ENCODE data around the gene PAPLN. TPM values are rescaled to one million over a fixed set of nuclear protein-coding genes. Genes with fewer than 3 reads are reported as not detected.

The PAPLN gene
- total and polyA plus RNA-seq, 2 of the 8 experiments (the other 6 are each of a cell fraction or from before 2014, with no cell fraction given): 14.8 to 25.6 TPM

DNA sequence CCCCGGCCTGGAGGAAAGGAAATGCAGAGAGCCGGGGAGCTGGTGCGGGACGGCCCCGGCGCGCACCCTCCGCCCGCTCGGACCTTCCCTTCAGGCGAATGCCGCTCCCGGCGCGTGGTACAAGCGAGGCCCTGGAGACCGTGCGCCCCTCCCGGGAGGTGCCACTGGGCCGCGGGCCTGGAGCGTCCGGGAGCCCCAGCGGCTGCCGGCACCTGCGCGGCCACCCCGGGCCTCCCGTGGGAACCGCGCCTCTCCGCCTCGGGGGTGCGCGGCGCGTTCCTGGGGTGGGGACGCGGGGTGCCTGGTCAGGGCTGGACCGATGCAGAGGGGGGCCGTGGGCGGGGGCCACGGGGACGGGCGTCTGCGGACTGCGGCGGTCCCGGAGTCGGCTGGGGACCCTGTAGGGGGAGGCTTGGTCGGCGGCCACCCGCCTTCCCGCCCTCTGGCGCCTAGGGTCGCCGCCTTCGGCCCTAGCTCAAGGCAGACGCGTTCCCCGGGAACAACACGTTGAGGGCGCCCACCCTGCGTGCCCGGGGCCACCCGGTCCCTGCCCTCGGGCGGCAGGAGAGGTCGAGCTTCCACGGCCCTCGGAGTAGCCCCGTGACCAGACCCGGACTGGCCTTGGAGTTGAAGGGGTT lies 599 bp downstream of the PAPLN start:
- H4K8ac ChIP-seq (ENCODE audit: extremely low read depth, insufficient read depth, low read length): peak overlapping the region; percentile 53; the same call in 1 of the 2 replicates
- no peak overlapping the region for H2BK20ac ChIP-seq (ENCODE audit: low read length)
- H2AFZ ChIP-seq (ENCODE audit: low read length): no peak overlapping the region
- H3K27ac ChIP-seq (ENCODE audit: low read depth, low read length): no peak overlapping the region
- ChIA-PET POLR2A (ENCODE audit: partially characterized antibody) (interaction anchor here (0.6 to 1.7 kb wide), 7 partner anchors 9 to 186 kb away, joined by 3 to 6 read pairs (median 3); no protein-coding TSS in a partner anchor), CTCF (ENCODE audit: partially characterized antibody) (interaction anchor here (0.6 to 0.8 kb wide), 2 partner anchors 18 to 65 kb away, joined by 3 read pairs; no protein-coding TSS in a partner anchor)
- no peak for TF ChIP-seq CBX5 (IDR thresholded peaks at IDR 0.05; ENCODE audit: low read depth, low read length)
- TF ChIP-seq ASH2L (IDR thresholded peaks at IDR 0.05; ENCODE audit: low read length): peak; percentile 21
- no peak for TF ChIP-seq TBP (IDR thresholded peaks at IDR 0.05; ENCODE audit: low read depth, low read length)
- TF ChIP-seq SUZ12 (IDR thresholded peaks at IDR 0.05; ENCODE audit: low read length): peak; percentile 54; the same call in 1 of the 2 replicates
- TF ChIP-seq, protein P1, sequence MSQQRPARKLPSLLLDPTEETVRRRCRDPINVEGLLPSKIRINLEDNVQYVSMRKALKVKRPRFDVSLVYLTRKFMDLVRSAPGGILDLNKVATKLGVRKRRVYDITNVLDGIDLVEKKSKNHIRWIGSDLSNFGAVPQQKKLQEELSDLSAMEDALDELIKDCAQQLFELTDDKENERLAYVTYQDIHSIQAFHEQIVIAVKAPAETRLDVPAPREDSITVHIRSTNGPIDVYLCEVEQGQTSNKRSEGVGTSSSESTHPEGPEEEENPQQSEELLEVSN (IDR thresholded peaks at IDR 0.05): 0 out of 2 replicates have a peak, but pooled peaks have one; percentile 0
- peak overlapping the region in 1 of 4 experiments; percentile 58; a peak in 3 of 7 replicates for H3K9ac ChIP-seq (replicated peaks in 1 of 4; ENCODE audit: extremely low read depth in 1 of 4, low read depth in 3 of 4, low read length in 3 of 4)
- H2BK12ac ChIP-seq (ENCODE audit: low read depth, low read length): no peak overlapping the region
- H3K79me1 ChIP-seq (ENCODE audit: low read depth, low read length): peaks cover 5% of the 10 kb centered on the region
- no peak overlapping the region for H3K23ac ChIP-seq (ENCODE audit: insufficient read length)
- H3K4me2 ChIP-seq (ENCODE audit: insufficient read depth in 1 of 2, low read depth in 2 of 2, low read length in 2 of 2): peak overlapping the region; percentile 89 to 96
- H2BK120ac ChIP-seq (replicated peaks; ENCODE audit: low read depth, low read length): no peak overlapping the region
- peaks cover 3 to 4% of the 10 kb centered on the region in 2 experiments for H4K20me1 ChIP-seq (replicated peaks in 1 of 2; ENCODE audit: control insufficient read depth in 1 of 2, insufficient read depth in 2 of 2, low read length in 2 of 2)
- H3K23me2 ChIP-seq (ENCODE audit: low read depth, low read length): peaks cover 22% of the 10 kb centered on the region
- H4K91ac ChIP-seq (replicated peaks; ENCODE audit: insufficient read length, low read length): no peak overlapping the region
- H2BK15ac ChIP-seq (ENCODE audit: low read length): no peak overlapping the region
- no peak overlapping the region for H3K4ac ChIP-seq (replicated peaks; ENCODE audit: insufficient read length, low read depth, low read length)
- no peak overlapping the region for H3K56ac ChIP-seq (replicated peaks; ENCODE audit: insufficient read length, low read depth, low read length)
- peaks cover 6 to 29% (median 20%) of the 10 kb centered on the region in 4 experiments for H3K27me3 ChIP-seq (replicated peaks in 1 of 4; ENCODE audit: control insufficient read depth in 3 of 4, extremely low read depth in 1 of 4, insufficient read depth in 3 of 4, low read length in 3 of 4)
- peak overlapping the region; percentile 55 to 62 (median 60) for H3K4me3 ChIP-seq (ENCODE audit: extremely low read depth in 1 of 4, insufficient read depth in 2 of 4, low read depth in 3 of 4, low read length in 4 of 4)
- H3K36me3 ChIP-seq (ENCODE audit: control insufficient read depth in 2 of 4, insufficient read depth in 4 of 4, low read length in 3 of 4): 0 out of 8 replicates have a peak, but pooled peaks cover 0 to 3% (median 0%) of the 10 kb centered on the region in 4 experiments
- no peak for FAIRE-seq
- H3K79me2 ChIP-seq (ENCODE audit: control insufficient read depth in 1 of 2, insufficient read depth in 2 of 2, low read length in 2 of 2): peaks cover 0 to 10% of the 10 kb centered on the region in 2 experiments; a peak in 2 of 4 replicates
- no peak overlapping the region for H3K14ac ChIP-seq (ENCODE audit: insufficient read length)
- DNase-seq (ENCODE audit: low read depth in 1 of 2, low spot score in 2 of 2): no peak
- H3K9me3 ChIP-seq (ENCODE audit: insufficient read depth in 2 of 2, low read depth in 1 of 2, low read length in 1 of 2): no peaks in the 10 kb centered on the region
- no peak overlapping the region for H4K5ac ChIP-seq (ENCODE audit: insufficient read length, low read depth, low read length)
- no peak overlapping the region for H2AK5ac ChIP-seq (ENCODE audit: low read depth, low read length)
- no peak overlapping the region for H2BK5ac ChIP-seq (ENCODE audit: low read depth, low read length)
- H3K4me1 ChIP-seq (replicated peaks in 1 of 4; ENCODE audit: control insufficient read depth in 3 of 4, insufficient read depth in 4 of 4, low read length in 3 of 4): peaks cover 3 to 54% (median 34%) of the 10 kb centered on the region in 4 experiments
- H3K18ac ChIP-seq (ENCODE audit: extremely low read depth, low read length): peak overlapping the region; percentile 72; the same call in 1 of the 2 replicates
- WGBS, 2 experiments (ENCODE audit: extremely low coverage in 1 of 2, insufficient coverage in 1 of 2, insufficient read length in 1 of 2, insufficient replicate concordance in 2 of 2, low coverage in 1 of 2, low lambda C conversion rate in 2 of 2, missing lambda C conversion rate in 1 of 2): 1% methylated on average over 57 of the region's 73 CpGs; no CpG with 5 or more reads in 1 of the 2 experiments

Measured in H1 (cell line).